HCT116 (cell line): ENCODE data around the gene PRIMA1. TPM values are rescaled to one million over a fixed set of nuclear protein-coding genes. Genes with fewer than 3 reads are reported as not detected.

ENCODE experiments used
- ATAC-seq: fragments of 200-7000 bp; cut with Tn5 transposase; 2 replicates; pipeline ENCODE4 v1.9.1; 2020; ENCODE audit warnings: mild to moderate bottlenecking, moderate library complexity
- BruUV-seq: library from RNA; stranded (reverse); fragments of 400-500 nt; replicated peaks from 2 replicates; lab custom pipeline; 2021; lab: Mats Ljungman, UMichigan
- CTCF ChIA-PET: fragments of 300-600 bp; sonication (Branson Sonifier 250); formaldehyde crosslinking; loops from one replicate; lab custom pipeline; 2021; ENCODE audit warnings: antibody characterized with exemption; lab: Charles Lee
- POLR2A ChIA-PET: fragments of 300-600, 350-600 bp; sonication (Branson Sonifier 250); formaldehyde crosslinking; loops from one replicate; lab custom pipeline; 2021; ENCODE audit warnings: antibody characterized with exemption; lab: Charles Lee
- RAD21 ChIA-PET, 2 experiments: fragments of 300-600 bp; sonication (Branson Sonifier 250); formaldehyde crosslinking; loops; one replicate each; lab custom pipeline; 2023; ENCODE audit warnings: low total read pairs in 2 of 2; ENCODE audit not compliant: uncharacterized antibody in 2 of 2, unreplicated experiment in 2 of 2, low non-redundant PET in 1 of 2; lab: Charles Lee
- DNase-seq: peaks from one replicate; pipeline ENCODE4 v3.0.0-alpha.2; 2010; ENCODE audit warnings: low read depth, low spot score
- H2AFZ ChIP-seq: fragments of 200-600 bp; shearing (Covaris generic), sonication (generic); 2 replicates; pipeline ENCODE4 v1.6.1; 2017; ENCODE audit warnings: low read depth, mixed run types, mixed read lengths, antibody characterized with exemption, low read length; ENCODE audit not compliant: poor library complexity, severe bottlenecking
- H3K27ac ChIP-seq: 2 replicates; pipeline ENCODE4 v1.5.1; 2012; ENCODE audit warnings: low read depth, low read length
- H3K27me3 ChIP-seq: fragments of 200-600 bp; sonication (generic); 2 replicates; pipeline ENCODE4 v1.6.1; 2016; ENCODE audit warnings: mixed run types, low read length, mixed read lengths; ENCODE audit not compliant: insufficient read depth
- H3K36me3 ChIP-seq, 2 experiments: fragments of 200-500 bp in 1 of 2; fragments of 200-600 bp in 1 of 2; sonication (Bioruptor generic) in 1 of 2; sonication (generic) in 1 of 2; 2 replicates each; pipeline versions ENCODE4 v1.5.1 to v1.6.1; 2014 to 2016; ENCODE audit warnings: low read length in 2 of 2, inconsistent platforms in 1 of 2, mixed read lengths in 1 of 2, mixed run types in 1 of 2; ENCODE audit not compliant: insufficient read depth in 2 of 2, control insufficient read depth in 1 of 2
- H3K4me1 ChIP-seq, 2 experiments: fragments of 200-600 bp in 1 of 2; sonication (generic) in 1 of 2; 2 replicates each; pipeline versions ENCODE4 v1.5.1 to v1.6.1; 2012 to 2017; ENCODE audit warnings: low read length in 2 of 2, inconsistent platforms in 1 of 2, mild to moderate bottlenecking in 1 of 2, mixed read lengths in 1 of 2, mixed run types in 1 of 2, moderate library complexity in 1 of 2; ENCODE audit not compliant: insufficient read depth in 2 of 2, control insufficient read depth in 1 of 2
- H3K4me2 ChIP-seq: fragments of 200-600 bp; sonication (generic); 2 replicates; pipeline ENCODE4 v1.6.1; 2017; ENCODE audit warnings: mixed run types, low read length, mixed read lengths
- H3K4me3 ChIP-seq, 2 experiments: fragments of 200-600 bp in 1 of 2; sonication (generic) in 1 of 2; replicated peaks in 1 of 2; 2 replicates each; pipeline ENCODE4 v1.5.1; 2011 to 2016; ENCODE audit warnings: low read length in 2 of 2, control low read depth in 1 of 2, low read depth in 1 of 2, mild to moderate bottlenecking in 1 of 2, mixed read lengths in 1 of 2, mixed run types in 1 of 2
- H3K79me2 ChIP-seq: fragments of 200-600 bp; sonication (generic); 2 replicates; pipeline ENCODE4 v1.6.1; 2017; ENCODE audit warnings: mild to moderate bottlenecking, mixed run types, low read length, moderate library complexity, mixed read lengths; ENCODE audit not compliant: insufficient read depth
- H3K9ac ChIP-seq: fragments of 200-600 bp; sonication (generic); 2 replicates; pipeline ENCODE4 v1.6.1; 2016; ENCODE audit warnings: low read length, mixed read lengths
- H3K9me2 ChIP-seq: fragments of 200-600 bp; sonication (generic), shearing (Covaris generic); 2 replicates; pipeline ENCODE4 v1.6.1; 2017; ENCODE audit warnings: mixed run types, mild to moderate bottlenecking, moderate library complexity; ENCODE audit not compliant: insufficient read depth
- H3K9me3 ChIP-seq, 2 experiments: fragments of 200-500 bp in 1 of 2; fragments of 200-600 bp in 1 of 2; sonication (Bioruptor generic) in 1 of 2; sonication (generic) in 1 of 2; 2 replicates each; pipeline ENCODE4 v1.6.1; 2014 to 2017; ENCODE audit warnings: low read length in 2 of 2, mixed read lengths in 2 of 2, inconsistent platforms in 1 of 2, low read depth in 1 of 2, mild to moderate bottlenecking in 1 of 2, mixed run types in 1 of 2, moderate library complexity in 1 of 2; ENCODE audit not compliant: control insufficient read depth in 1 of 2, insufficient read depth in 1 of 2
- H4K20me1 ChIP-seq: fragments of 200-600 bp; sonication (generic), shearing (Covaris generic); 2 replicates; pipeline ENCODE4 v1.6.1; 2017; ENCODE audit warnings: mixed run types, mild to moderate bottlenecking, moderate library complexity; ENCODE audit not compliant: insufficient read depth
- CBX3 ChIP-seq: IDR thresholded peaks from 2 replicates; pipeline ENCODE4 v1.6.1; 2012; ENCODE audit warnings: low read depth
- CTCF ChIP-seq, 3 experiments: fragments of 200-600 bp in 1 of 3; sonication (generic) in 1 of 3; IDR thresholded peaks in 2 of 3; conservative IDR thresholded peaks in 1 of 3; 2 replicates each; pipeline ENCODE4 v1.5.1; 2012 to 2017; ENCODE audit warnings: low read depth in 2 of 3, low read length in 2 of 3, antibody characterized with exemption in 1 of 3, borderline replicate concordance in 1 of 3, control low read depth in 1 of 3, mild to moderate bottlenecking in 1 of 3, mixed read lengths in 1 of 3, mixed run types in 1 of 3, moderate library complexity in 1 of 3; ENCODE audit not compliant: insufficient read depth in 1 of 3
- EGR1 ChIP-seq: IDR thresholded peaks from 2 replicates; pipeline ENCODE4 v1.6.1; 2012; ENCODE audit warnings: low read depth
- ELF1 ChIP-seq: IDR thresholded peaks from 2 replicates; pipeline ENCODE4 v1.6.1; 2012; ENCODE audit warnings: low read depth, borderline replicate concordance
- EZH2phosphoT487 ChIP-seq: fragments of 200-600 bp; IDR thresholded peaks from 2 replicates; pipeline ENCODE4 v1.6.1; 2018; ENCODE audit warnings: antibody characterized with exemption, borderline replicate concordance
- MAX ChIP-seq: IDR thresholded peaks from 2 replicates; pipeline ENCODE4 v1.6.1; 2012
- POLR2A ChIP-seq: IDR thresholded peaks from 2 replicates; pipeline ENCODE4 v1.7.0; 2011; ENCODE audit warnings: borderline replicate concordance; ENCODE audit not compliant: insufficient read depth, insufficient read length; ENCODE audit errors: extremely low read depth
- POLR2AphosphoS5 ChIP-seq: IDR thresholded peaks from 2 replicates; pipeline ENCODE4 v1.6.1; 2011; ENCODE audit warnings: mild to moderate bottlenecking, low read depth, low read length, moderate library complexity
- RAD21 ChIP-seq: IDR thresholded peaks from 2 replicates; pipeline ENCODE4 v1.6.1; 2012; ENCODE audit warnings: low read depth, mild to moderate bottlenecking
- REST ChIP-seq: IDR thresholded peaks from 2 replicates; pipeline ENCODE4 v1.6.1; 2012; ENCODE audit warnings: low read depth
- SP1 ChIP-seq: IDR thresholded peaks from 2 replicates; pipeline ENCODE4 v1.6.1; 2012; ENCODE audit warnings: low read depth
- SRF ChIP-seq: IDR thresholded peaks from 2 replicates; pipeline ENCODE4 v1.6.1; 2012; ENCODE audit warnings: low read depth
- YY1 ChIP-seq: IDR thresholded peaks from 2 replicates; pipeline ENCODE4 v1.6.1; 2011; ENCODE audit warnings: low read length, low read depth, moderate library complexity, mild to moderate bottlenecking; ENCODE audit not compliant: insufficient replicate concordance; ENCODE audit errors: extremely low read depth
- ZBTB33 ChIP-seq: IDR thresholded peaks from 2 replicates; pipeline ENCODE4 v1.6.1; 2011; ENCODE audit warnings: mild to moderate bottlenecking, low read length, moderate library complexity; ENCODE audit not compliant: insufficient replicate concordance; ENCODE audit errors: extremely low read depth
- ZFX ChIP-seq: fragments of 450-650 bp; IDR thresholded peaks from 2 replicates; pipeline ENCODE4 v1.6.1; 2017
- intact Hi-C: fragments of 100-400 bp; cut with micrococcal nuclease; formaldehyde crosslinking; loops from 2 replicates; pipeline ENCODE4 v1.10.0; 2022
- total RNA-seq: library from RNA; stranded (reverse); gene quantifications from one replicate; pipeline ENCODE4 v1.2.1, GENCODE V29; 2021; ENCODE audit not compliant: unreplicated experiment

The PRIMA1 gene
- total RNA-seq, 1 experiment from 2014 or later: 1.5 TPM

GRCh38 chr14:93757206-93757605 lies 31.1 kb downstream of the PRIMA1 start (continued):
- TF ChIP-seq CTCF (IDR thresholded peaks at IDR 0.05 in 2 of 3, conservative IDR thresholded peaks at IDR 0.05 in 1 of 3; ENCODE audit: borderline replicate concordance in 1 of 3, insufficient read depth in 1 of 3, low read depth in 2 of 3, low read length in 2 of 3) (no peak), CBX3 (no peak), EGR1 (no peak), YY1 (no peak), RAD21 (no peak), POLR2AphosphoS5 (no peak), SRF (no peak)
- TF ChIP-seq, all 23 proteins: peak for 0

GRCh38 chr14:93753647-93754046 lies 34.6 kb downstream of the PRIMA1 start:
- no peak overlapping the region for H2AFZ ChIP-seq
- ChIA-PET CTCF (no interaction called here), RAD21 (no interaction called here), POLR2A (no interaction called here)
- intact Hi-C loops: no loop called here
- no peak overlapping the region for H3K4me3 ChIP-seq
- H3K36me3 ChIP-seq: no peaks in the 10 kb centered on the region
- no peaks in the 10 kb centered on the region for H3K4me1 ChIP-seq
- no peaks in the 10 kb centered on the region for H3K27me3 ChIP-seq
- H3K9me2 ChIP-seq: no peaks in the 10 kb centered on the region
- H3K9ac ChIP-seq: no peak overlapping the region
- DNase-seq (no peak), ATAC-seq (no peak)
- H3K9me3 ChIP-seq: no peaks in the 10 kb centered on the region
- BruUV-seq: no TSS peak
- H4K20me1 ChIP-seq: no peaks in the 10 kb centered on the region
- no peak overlapping the region for H3K27ac ChIP-seq
- no peaks in the 10 kb centered on the region for H3K79me2 ChIP-seq
- H3K4me2 ChIP-seq: no peak overlapping the region
- TF ChIP-seq CBX3 (no peak), SP1 (no peak), EGR1 (no peak), YY1 (no peak), ELF1 (no peak), EZH2phosphoT487 (no peak), SRF (no peak), REST (no peak), MAX (no peak), CTCF (IDR thresholded peaks at IDR 0.05 in 2 of 3, conservative IDR thresholded peaks at IDR 0.05 in 1 of 3; ENCODE audit: borderline replicate concordance in 1 of 3, insufficient read depth in 1 of 3, low read depth in 2 of 3, low read length in 2 of 3) (no peak), ZBTB33 (no peak), ZFX (no peak), POLR2A (no peak)
